PC-3 (cell line): ENCODE data around the gene SEMA3A.

Experiments
- EZH2 ChIP-seq: fragments of 300-600 bp; sonication (generic); IDR thresholded peaks from one replicate; pipeline ENCODE4 v1.6.1; 2017; ENCODE audit warnings: antibody characterized with exemption, mild to moderate bottlenecking, low read length; ENCODE audit not compliant: unreplicated experiment
- TF ChIP-seq, protein P1 (sequence below): fragments of 300-600 bp; sonication (generic); conservative IDR thresholded peaks from 2 replicates; pipeline ENCODE4 v1.5.1; 2017; ENCODE audit warnings: antibody characterized with exemption, low read depth, mild to moderate bottlenecking, low read length

DNA sequence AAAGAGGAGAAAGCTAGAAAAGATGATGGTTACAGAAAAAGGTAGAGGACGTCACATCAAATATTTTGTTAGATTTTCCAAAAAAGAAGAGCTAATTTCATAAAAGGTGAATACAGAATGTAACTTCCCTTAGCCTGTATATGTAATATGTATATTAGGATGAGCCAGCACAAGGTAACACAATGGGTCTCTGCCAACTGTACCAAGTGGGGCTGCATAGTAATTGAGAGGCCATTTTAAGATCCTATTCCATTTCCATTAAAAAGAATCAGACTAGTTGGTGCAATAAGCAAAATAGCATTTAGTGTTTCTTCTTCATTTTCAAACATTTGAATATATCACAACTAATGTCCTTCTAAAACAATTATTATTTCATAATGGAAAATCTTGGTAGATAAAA is 134.6 kb downstream of the SEMA3A start:
- TF ChIP-seq, protein P1, sequence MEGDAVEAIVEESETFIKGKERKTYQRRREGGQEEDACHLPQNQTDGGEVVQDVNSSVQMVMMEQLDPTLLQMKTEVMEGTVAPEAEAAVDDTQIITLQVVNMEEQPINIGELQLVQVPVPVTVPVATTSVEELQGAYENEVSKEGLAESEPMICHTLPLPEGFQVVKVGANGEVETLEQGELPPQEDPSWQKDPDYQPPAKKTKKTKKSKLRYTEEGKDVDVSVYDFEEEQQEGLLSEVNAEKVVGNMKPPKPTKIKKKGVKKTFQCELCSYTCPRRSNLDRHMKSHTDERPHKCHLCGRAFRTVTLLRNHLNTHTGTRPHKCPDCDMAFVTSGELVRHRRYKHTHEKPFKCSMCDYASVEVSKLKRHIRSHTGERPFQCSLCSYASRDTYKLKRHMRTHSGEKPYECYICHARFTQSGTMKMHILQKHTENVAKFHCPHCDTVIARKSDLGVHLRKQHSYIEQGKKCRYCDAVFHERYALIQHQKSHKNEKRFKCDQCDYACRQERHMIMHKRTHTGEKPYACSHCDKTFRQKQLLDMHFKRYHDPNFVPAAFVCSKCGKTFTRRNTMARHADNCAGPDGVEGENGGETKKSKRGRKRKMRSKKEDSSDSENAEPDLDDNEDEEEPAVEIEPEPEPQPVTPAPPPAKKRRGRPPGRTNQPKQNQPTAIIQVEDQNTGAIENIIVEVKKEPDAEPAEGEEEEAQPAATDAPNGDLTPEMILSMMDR, result no peak
- TF ChIP-seq EZH2, result no peak
